NCI-H2196 (cell line): Measurements from ENCODE around the gene EVX2.

ENCODE experiments used
- DNase-seq: peaks from one replicate; lab custom pipeline; 2025; ENCODE audit not compliant: unreplicated experiment; lab: John Stamatoyannopoulos, UW

Gene EVX2

DNA sequence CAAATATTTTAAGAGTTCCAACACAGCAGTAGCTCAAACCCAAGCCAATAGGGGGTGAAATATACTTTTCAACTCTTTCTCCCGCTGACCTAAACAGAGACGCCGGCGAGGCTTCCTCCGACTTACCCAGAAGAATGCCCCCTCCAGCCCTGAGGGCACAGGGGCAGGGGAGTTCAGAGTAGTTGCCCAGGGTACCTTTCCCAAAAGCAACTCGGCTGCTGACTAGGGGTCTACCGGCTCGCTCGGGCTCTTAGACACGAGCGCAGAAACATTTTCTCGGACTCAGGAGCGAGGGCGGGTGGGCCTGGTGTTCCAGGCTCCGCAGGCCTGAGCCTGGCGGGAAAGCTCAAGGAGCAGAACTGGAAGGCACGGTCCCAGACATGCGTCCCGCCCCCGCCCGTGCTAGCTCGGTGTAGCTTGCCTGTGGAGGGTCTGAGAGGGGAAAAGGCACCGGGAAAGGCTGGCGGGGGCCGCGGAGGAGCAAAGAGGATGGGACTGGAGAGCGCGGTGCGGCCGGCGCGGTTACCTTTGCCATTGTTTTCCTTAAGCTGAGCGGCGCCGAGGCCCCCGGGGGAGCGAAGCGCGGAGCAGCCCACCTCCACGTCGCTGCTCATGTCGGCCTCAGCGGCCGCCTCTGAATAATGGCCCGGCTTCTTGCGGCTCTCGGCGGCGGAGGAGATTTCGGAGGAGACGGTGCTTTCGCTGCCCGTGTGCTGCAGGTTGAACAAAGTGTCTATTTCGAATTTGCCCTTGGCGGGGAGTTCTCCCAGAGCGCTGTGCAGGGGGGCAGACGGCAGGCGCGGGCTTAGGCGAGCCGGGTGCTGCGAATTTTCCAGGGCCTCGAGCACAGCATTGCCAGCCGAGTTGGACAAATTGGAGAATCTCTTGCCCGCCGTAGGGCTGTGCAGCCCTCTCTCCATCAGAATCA is 674 bp downstream of the EVX2 start:
- DNase-seq, result no peak

DNA sequence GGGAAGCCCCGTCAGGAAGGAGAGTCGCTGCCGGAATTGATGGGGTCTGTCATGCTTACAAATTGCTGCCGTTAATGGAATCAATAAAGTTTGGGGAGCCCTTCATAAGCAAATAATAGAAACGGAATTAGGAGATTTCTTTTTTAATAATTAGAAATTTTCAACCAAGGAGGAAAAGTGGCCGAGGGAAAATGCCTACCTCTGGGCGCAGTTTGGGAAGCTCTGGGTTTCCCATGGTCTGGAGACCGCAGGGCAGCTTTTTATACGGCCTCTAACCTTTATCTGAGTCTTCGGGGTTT is 1.3 kb downstream of the EVX2 start:
- DNase-seq, result no peak

DNA sequence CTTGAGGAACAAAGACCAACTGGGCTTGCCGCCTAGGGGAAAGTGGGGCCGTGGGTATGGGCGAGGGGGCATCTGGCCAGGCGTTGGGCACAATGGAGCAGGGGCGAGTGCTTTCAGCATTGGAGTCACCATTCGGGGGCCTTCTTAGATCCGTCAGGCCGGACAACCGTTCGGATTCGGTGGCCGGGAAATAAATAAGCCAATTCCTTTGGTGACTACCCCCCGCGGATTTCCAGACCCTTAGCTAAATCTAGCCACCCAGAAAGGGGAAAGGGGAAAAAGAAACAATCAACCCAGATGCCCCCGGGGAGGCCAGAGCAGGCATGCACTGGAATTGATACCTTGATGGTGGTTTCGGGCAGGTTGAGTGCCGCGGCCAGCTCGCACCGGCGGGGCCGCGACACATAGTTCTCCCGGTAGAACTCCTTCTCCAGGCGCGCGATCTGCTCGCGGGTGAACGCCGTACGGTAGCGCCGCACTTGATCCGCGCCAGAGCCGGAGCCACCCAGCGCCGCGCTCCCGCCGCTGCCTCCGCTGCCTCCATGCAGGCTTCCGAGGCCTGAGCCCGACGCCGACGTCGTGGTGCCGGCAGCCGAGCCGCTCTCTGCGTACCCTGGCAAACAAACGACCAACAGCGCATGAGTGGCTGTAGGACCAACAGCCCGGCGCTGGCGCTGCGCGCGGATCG is 1.8 kb downstream of the EVX2 start:
- DNase-seq, result no peak

DNA sequence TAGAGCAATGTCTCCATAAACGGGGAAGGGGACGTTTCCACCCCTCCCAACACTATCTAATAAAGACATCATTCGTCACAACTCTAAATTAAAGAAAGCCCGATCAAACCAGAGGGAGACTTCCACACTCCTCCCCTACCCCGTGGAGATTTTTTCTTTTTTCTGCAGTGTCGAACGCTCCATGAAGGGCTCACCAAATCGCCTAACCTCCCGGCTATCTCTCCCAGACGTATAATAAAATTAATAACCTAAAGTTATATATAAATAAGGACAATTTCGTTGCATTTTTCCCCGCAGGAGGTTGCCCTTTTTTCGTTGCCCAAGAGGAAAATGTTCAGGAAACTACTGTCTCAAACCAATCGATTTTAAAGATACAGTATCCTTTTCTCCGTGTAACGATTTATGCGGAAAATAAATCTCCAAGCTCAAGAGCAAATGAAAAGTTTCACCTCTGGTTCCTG is 2.4 kb downstream of the EVX2 start:
- no peak for DNase-seq

DNA sequence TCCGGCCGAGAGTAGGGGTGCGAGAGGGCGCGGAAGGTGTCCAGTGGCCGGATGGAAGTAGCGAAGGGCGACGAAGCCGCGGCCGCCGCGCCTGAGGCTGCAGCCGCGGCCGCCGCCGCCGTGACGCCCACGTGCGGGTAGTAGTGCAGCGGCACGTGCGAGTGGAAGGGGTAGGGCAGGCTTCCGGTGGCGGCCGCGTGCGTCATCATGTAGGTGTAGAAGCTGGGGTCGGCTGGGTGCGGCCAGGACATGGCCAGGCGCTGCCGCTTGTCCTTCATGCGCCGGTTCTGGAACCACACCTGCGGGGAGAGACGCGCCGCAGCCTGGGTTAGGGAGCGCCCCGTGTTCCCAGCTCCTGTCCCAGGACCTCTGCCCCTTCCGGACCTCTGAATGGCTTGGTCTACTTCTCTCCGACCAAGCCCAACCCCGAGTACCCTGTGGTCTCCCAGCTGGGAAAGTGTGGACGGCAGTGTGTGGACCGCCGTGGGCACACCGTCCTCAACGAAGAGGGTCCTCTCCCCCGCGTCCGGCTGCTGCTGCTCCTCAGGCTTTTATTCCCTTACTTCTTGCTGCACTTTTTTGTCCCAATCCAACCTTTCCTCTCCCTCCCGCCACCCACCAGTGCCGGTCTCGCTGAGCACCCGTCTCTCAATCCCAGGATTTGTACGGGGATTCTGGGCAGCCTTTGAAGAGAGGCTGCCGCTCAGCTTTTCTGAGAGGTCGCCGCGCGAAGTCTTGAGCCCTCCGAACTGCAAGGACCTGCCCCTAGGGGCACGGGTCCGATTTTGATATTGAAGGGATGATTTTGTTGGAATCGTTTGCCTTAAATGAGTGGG is 3.0 kb downstream of the EVX2 start:
- DNase-seq, result no peak

DNA sequence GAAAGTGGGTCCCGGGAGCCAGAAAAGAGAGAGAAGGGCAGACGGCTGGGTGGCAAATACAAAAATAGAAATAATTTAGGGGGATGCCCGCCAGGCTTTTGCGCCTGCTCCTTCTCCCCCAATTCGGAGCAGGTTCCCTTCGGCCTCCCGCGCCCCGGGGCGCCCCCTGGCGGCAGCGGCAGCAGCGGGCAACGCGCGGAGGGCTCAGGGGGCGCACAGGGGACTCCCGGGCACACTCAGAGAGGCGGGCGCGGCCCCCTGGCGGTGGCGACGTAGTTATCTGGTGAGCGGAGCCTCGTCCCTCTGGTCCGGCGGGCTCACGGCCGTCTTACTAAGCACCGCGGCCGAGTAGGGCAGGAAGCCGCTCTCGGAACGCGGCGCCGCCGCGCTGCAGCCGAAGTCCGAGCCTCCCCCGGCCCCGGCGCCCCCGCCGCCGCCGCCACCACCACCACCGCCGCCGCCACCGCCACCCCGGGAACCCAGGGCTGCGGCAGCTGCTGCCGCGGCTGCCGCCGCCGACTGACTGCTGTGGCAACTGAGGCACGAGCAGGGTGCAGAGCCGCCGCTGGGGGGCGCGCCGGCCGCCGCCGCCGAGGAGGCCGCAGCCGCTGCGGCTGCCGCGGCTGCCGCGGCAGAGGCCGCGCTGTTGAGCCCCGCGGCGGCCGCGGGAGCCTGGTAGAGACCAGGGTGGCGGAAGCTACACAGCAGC is 3.8 kb downstream of the EVX2 start:
- DNase-seq, result no peak

DNA sequence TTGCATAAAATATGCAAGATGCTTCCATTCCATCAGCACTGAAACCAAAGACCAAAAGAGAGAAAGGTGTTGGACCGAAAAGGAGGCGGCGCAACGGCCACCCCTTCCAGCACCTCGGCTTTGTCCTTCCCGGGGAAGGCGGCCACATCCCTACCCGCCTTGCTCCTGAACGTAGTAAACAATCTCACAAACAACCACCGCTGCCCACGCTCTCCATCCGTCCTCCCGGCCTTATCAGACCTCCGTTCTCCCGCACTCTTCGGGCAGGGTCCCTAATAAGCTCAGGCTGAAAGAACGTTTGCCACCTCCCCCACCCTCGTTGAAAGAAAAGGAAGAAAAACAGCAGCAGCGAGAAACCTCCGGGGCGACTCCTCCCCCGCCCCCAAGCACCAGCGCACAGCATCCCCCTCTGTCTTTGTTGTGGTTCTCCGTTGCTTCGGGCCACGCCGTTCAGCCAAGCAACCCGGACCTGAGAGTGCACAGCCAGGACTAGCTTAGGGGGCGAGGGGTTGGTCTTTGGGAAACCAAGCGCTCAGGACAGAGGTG is 4.4 kb downstream of the EVX2 start:
- no peak for DNase-seq

DNA sequence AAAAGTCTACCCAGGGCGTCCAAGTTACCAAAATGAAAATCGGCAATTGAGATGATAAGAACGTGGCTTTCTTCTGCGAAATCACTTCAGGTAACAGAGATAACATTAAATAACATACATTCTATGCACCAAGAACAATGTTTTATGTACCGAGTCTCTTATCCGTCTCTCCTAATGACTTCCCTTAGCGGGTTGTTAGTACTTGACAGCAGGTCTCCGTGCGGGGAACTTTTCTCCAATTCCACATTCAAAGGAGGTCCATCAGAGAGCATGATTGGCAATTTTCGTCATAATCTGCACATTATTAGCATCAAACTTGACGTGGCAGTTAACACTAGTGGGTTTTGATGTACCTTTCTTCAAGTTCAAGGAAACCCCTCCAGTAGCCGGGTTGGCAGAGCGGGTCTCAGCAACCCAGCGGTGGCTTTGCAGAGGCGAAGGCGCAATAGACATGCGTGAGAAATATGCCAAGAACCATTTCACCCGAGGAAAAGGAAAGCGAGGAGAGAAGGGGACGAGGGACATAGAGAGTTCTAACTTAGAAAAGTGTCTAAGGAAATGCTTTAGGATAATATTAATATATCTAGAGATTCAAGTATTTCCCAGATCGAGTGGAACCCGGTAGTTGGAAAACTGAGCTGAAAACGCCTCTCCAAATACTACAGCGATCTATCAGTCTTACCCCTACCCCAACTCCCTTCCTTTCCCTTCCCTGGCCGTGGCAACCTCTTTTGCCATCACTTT is 5.0 kb downstream of the EVX2 start:
- DNase-seq, result no peak

DNA sequence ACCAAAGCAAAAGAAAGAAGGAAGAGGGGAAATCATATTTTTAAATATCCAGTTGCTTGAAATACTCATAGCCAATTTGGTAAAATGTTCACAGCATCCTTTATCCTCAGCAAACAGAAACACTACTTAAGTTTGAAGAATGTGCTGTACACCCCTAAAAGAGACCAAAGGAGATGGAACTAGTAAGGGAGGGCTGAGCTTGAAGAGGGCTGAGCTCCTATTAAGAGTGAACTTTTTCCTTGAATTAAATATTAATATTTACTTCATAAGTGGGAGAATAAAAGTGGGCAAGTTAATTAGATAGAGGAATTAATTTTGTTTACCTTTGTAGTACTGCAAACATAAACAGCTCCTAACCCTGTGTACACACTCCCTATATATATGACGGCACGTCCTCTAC is 7.0 kb downstream of the EVX2 start:
- DNase-seq, result no peak

DNA sequence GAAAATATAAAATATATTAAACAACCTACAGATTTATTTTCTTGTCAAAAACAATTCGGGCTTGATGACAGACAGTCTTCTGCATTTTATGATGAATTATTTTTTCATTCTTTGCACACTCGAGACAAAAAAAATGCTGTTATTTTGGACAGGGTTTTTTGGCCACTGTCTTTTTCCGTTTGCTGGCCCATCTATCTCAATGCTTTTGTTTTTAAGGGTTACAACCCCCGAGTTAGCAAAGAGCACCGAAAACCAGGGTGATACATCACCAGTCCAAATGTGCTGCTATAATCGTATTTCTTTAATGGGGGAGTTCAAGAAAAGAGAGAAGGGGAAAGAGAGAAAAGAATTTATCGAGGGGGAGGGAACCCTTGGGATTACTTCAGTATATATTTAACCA is 7.7 kb downstream of the EVX2 start:
- no peak for DNase-seq

DNA sequence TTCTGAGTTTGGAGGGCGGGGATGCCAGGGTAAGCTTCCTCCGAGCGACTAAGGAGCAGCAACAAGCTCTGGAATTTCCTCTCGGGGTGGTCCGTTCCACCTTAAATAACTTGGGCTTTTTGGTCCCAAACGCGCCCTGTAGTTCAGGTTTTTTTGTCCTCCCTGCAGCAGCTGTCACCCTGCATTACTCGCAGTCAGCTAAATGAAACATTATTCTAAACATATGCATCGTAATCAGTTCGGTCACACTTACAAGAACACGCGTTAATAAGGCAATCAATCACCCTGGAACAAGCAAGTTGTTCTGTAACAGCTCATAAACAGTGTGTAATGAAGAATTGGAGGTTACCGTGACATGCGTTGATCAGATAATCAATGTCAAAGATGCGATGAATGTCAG is 8.3 kb downstream of the EVX2 start:
- no peak for DNase-seq

DNA sequence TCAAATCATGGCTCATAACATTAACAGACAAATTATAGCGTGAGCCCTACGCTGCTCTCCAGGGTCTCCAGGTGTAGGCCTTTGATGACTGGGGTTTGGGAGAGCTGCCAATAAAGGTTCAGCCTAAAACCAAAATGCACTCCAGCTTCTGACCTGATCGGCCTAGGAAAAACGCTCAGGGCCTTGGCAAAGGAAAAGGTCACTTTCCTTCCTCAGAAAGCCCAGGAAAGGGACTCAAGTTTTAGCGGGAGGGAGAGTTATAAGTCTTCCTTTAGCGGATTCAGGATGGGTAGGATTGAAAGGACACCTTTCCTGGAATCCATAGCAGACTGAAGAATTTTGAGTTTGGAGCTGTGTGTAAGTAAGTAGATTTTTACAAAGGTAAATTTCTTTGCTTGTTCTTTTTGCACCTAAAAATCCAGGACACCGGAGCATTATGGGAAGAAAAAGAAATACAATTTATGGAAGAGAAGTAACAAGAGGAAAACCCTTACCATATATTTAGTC is 8.8 kb downstream of the EVX2 start:
- DNase-seq, result no peak

DNA sequence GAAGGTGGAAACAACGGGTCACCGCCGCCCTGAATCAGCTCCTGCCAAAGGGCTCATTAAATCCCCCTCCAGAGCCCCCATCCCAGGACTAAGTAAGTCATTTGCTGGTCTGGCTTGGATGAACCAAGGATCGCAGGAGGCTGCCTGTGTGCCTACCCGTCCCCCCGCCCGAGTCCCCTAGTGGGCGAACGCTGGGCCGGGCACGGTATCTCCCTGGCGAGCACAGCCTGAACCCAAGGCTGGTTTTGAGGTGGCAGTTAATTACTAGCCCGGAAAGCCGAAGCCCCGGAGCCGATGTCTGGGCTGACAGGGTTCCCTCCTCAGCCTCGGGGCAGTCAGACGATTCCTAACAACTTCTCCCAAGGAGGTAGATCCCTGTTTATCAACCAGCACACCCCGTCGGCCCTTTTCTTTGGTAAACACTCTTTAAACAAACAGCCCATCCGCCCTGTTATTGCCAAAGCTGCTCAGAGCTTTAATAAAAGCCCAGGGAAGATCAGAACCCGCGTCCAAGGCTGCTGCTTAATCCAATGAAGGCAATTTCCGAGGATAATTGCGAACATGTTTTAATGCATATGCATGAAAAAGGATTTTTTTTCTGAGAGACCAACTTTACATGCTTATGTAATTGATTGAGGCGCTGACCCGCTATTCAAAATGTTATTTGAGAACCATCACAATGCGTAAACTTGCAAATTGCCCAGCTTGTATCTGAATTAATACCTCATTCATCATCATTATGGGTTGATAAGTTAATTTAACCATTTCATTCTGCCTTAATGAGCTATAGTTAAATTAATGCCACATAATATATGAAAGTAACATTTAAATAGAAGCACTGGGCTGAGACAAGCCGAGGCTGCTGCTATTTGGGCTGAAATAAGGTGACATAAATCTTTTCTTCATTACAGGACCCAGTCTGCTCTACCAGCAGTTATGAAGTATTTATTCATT is 10.5 kb downstream of the EVX2 start:
- DNase-seq, result no peak

DNA sequence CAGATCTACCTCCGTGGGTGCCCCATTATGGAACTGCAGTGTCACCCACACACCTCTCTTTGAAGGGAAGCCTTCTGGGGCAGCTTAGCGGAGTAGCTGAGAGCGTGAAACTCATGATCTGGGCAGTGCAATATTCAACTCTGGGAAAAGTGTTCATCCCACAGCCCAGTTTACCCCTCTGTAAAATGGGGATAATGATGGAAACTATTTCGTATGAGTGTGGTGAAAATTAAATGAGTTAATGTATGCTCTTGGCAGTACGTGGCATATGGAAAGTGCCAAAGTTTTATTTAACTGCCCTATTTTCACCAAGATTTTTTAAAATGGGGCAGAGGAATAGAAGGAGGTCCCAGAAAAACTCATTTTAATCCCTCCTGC is 11.5 kb downstream of the EVX2 start:
- no peak for DNase-seq

DNA sequence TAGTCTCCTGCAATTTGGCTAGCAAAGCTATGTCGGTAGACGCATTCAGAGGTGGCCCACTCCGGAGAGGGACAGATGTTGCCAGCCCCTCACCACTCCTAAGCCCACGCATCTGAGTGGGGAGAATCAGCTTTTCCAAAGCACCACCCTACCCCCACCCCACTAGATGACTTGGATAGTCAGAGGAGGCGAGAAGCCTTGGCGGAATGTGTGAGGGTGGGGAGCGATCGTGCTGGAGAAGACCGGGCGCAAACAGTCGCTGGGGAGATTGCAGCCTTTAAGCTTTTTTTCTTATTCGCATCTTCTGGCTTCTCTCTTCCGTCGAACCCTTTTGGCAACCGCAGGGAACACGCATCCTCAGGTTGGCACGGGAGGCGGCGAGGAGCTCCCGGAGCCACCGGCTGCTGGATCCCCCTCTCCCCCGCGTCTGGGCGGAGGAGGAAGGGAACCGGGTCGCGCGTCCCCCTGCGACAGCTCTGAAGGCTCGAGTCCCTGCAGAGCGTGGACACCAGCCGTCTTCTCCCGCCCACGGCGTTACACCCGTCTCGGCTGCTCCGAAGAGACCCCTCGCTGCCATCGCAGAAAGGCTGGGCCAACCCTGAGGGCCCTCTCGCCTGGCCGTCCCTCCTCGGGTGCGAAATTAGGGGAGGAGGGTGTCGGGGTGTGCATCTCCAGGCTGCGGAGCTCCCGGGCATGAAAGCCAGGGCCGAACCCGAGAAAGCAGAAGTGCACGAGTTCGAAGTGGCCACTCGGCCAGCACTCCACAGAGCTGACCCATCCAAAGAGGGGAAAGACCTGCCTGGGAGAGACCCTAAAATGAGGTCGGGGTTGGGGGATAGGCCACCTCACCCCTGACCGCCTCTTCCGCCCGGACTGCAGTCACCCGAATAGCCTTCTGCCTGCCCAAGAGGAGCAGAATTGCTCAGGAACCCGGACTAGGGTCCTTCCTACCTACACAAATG is 12.2 kb downstream of the EVX2 start:
- DNase-seq, result no peak

DNA sequence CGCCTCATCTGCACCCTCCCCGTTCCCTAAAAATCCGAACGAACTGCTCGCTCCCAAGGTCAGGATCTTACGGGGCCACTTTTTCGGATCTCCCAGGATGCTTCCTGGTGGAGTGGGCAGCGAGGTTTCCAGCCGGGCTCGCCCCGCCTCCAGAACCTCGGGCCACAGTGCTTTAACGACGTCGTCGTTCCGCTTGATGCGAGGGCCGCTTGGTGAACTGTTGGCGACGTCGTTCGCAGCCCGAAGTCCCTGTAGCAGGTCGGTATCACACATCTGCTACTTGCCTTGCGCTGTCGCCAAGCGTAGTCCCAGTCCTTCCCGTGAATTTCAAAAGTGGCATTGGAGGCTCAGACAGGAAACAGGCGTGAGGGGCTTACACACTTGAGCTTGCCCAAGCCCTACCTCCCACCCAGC is 15.3 kb downstream of the EVX2 start:
- DNase-seq, result no peak

DNA sequence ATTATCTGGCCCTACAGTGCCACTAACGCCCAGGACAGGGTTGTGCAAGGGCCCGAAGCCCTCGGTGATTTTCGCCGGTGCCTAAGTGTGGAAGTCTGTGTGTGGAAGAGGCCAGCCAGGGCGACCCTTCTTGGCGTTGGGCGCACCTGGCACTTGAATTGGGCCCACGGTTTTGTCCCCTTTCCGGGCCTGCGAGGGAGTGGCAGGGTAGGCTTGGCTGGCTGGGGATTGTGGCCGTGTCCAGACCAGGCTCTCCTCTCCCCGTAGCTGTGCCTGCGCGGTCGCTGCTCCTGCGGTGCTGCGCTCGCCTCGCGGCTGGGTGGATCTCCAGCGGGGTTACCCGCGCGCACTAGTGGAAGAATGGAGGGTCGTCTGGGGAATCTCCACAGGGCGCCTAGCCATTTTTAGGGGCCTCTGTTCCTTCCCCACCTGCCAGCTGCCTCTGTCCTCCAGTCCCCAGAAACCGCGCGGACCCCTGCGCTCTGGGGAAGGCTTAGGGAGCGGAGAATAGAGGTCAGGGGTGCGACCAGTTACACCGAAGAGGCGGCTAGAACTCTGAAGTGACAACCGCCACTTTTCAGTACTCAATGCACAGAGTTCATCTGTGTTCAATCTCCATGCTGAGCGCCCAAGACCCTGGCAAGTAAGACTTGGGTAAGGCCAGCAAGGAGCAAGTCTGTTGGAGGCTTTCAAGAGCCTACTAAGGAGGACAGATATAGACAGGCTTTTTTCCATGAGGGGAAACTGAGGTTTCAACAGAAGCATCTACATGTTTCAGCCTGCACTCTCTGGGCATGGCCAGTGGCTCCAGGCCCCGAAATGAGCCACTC is 16.0 kb downstream of the EVX2 start:
- no peak for DNase-seq
